Fibroblast of lung (primary cell): ENCODE data around the gene SF3A2. TPM values are rescaled to one million over a fixed set of nuclear protein-coding genes. Genes with fewer than 3 reads are reported as not detected.

ENCODE experiments used
- DNase-seq, 2 donors: peaks; one replicate each; pipeline versions ENCODE4 v3.0.0 to v3.0.0-alpha.2; 2010; ENCODE audit warnings: low read depth in 2 of 2
- H2AFZ ChIP-seq: 2 replicates; pipeline ENCODE4 v1.5.1; 2012; ENCODE audit warnings: low read length, control low read depth, inconsistent platforms
- H3K27ac ChIP-seq: 2 replicates; pipeline ENCODE4 v1.5.1; 2011; ENCODE audit warnings: low read length, control low read depth; ENCODE audit not compliant: insufficient read depth
- H3K27me3 ChIP-seq: 2 replicates; pipeline ENCODE4 v1.5.1; 2011; ENCODE audit warnings: mild to moderate bottlenecking, low read length; ENCODE audit not compliant: control insufficient read depth, insufficient read depth
- H3K36me3 ChIP-seq: 2 replicates; pipeline ENCODE4 v1.5.1; 2011; ENCODE audit warnings: low read length; ENCODE audit not compliant: control insufficient read depth, insufficient read depth
- H3K4me1 ChIP-seq: 2 replicates; pipeline ENCODE4 v1.5.1; 2011; ENCODE audit warnings: low read length; ENCODE audit not compliant: control insufficient read depth, insufficient read depth; ENCODE audit errors: extremely low read depth
- H3K4me2 ChIP-seq: 2 replicates; pipeline ENCODE4 v1.5.1; 2011; ENCODE audit warnings: low read length, control low read depth; ENCODE audit not compliant: insufficient read depth; ENCODE audit errors: extremely low read depth
- H3K4me3 ChIP-seq, 4 experiments: fragments of 200-600 bp in 1 of 4; sonication (generic) in 1 of 4; replicated peaks in 1 of 4; 2 replicates each; pipeline ENCODE4 v1.5.1; 2011 to 2016; ENCODE audit warnings: low read length in 4 of 4, low read depth in 3 of 4, mild to moderate bottlenecking in 3 of 4, control low read depth in 2 of 4, inconsistent platforms in 1 of 4, mixed read lengths in 1 of 4; ENCODE audit not compliant: insufficient read depth in 1 of 4; ENCODE audit errors: control extremely low read depth in 1 of 4
- H3K79me2 ChIP-seq: 2 replicates; pipeline ENCODE4 v1.5.1; 2012; ENCODE audit warnings: mild to moderate bottlenecking, low read length, inconsistent platforms; ENCODE audit not compliant: control insufficient read depth, insufficient read depth
- H3K9ac ChIP-seq: 2 replicates; pipeline ENCODE4 v1.5.1; 2011; ENCODE audit warnings: mild to moderate bottlenecking, low read length, control low read depth; ENCODE audit not compliant: insufficient read depth
- H3K9me3 ChIP-seq: 2 replicates; pipeline ENCODE4 v1.5.1; 2012; ENCODE audit warnings: low read depth, low read length; ENCODE audit not compliant: control insufficient read depth, insufficient read depth
- H4K20me1 ChIP-seq: 2 replicates; pipeline ENCODE4 v1.5.1; 2011; ENCODE audit warnings: low read length; ENCODE audit not compliant: control insufficient read depth, insufficient read depth; ENCODE audit errors: extremely low read depth
- CTCF ChIP-seq, 2 donors: IDR thresholded peaks in 1 of 2; conservative IDR thresholded peaks in 1 of 2; 1 replicate in 1 of 2; 2 replicates in 1 of 2; pipeline ENCODE4 v1.5.1; 2011 to 2012; ENCODE audit warnings: low read length in 2 of 2, control low read depth in 1 of 2, inconsistent platforms in 1 of 2, low read depth in 1 of 2, mild to moderate bottlenecking in 1 of 2
- EZH2 ChIP-seq: IDR thresholded peaks from 2 replicates; pipeline ENCODE4 v1.5.1; 2012; ENCODE audit warnings: low read length, control low read depth, mild to moderate bottlenecking; ENCODE audit errors: missing control alignments
- polyA plus RNA-seq, 2 donors: library from polyadenylated mRNA; depleted of rRNA in 1 of 2; stranded (reverse) in 1 of 2; unstranded in 1 of 2; fragments of >200 nt; gene quantifications; 2 replicates each; pipeline ENCODE4 v1.2.1, GENCODE V29; 2011 to 2012; ENCODE audit warnings: missing spikeins in 1 of 2
- total RNA-seq: library from RNA; depleted of rRNA; stranded (reverse); fragments of >200 nt; gene quantifications from 2 replicates; pipeline ENCODE4 v1.2.1, GENCODE V29; 2014

The SF3A2 gene
- total and polyA plus RNA-seq, 2 donors (not counting 1 experiment from before 2014, with no cell fraction given): 11.1 to 31.5 TPM

GRCh38 chr19:2248136-2249009 lies 11.7 kb downstream of the SF3A2 start:
- no peak overlapping the region for H3K4me3 ChIP-seq
- H4K20me1 ChIP-seq: no peaks in the 10 kb centered on the region
- H3K27me3 ChIP-seq: peaks cover 34% of the 10 kb centered on the region
- peaks cover 7% of the 10 kb centered on the region for H3K4me1 ChIP-seq
- no peak overlapping the region for H2AFZ ChIP-seq
- no peak overlapping the region for H3K27ac ChIP-seq
- H3K36me3 ChIP-seq: peaks cover 31% of the 10 kb centered on the region
- no peak overlapping the region for H3K9ac ChIP-seq
- TF ChIP-seq CTCF (conservative IDR thresholded peaks at IDR 0.05 in 1 of 2, IDR thresholded peaks at IDR 0.05 in 1 of 2; ENCODE audit: low read depth in 1 of 2, low read length in 2 of 2) (no peak), EZH2 (no peak)
- H3K79me2 ChIP-seq: peaks cover 11% of the 10 kb centered on the region
- H3K4me2 ChIP-seq: no peak overlapping the region
- no peak for DNase-seq
- H3K9me3 ChIP-seq: no peaks in the 10 kb centered on the region

- Histone ChIP-seq H3K4me1 (peaks cover 7% of the 10 kb centered on the region), H3K9me3 (no peaks in the 10 kb centered on the region), H3K9ac (no peak within 1 kb of the TSS), H3K27me3 (peaks cover 38% of the 10 kb centered on the region), H3K4me2 (no peak within 1 kb of the TSS), H3K36me3 (peaks cover 24% of the 10 kb centered on the region), H3K27ac (no peak within 1 kb of the TSS), H2AFZ (no peak within 1 kb of the TSS), H3K79me2 (peaks cover 3% of the 10 kb centered on the region), H3K4me3 (no peak within 1 kb of the TSS), H4K20me1 (no peaks in the 10 kb centered on the region)
- no peak for TF ChIP-seq EZH2
- TF ChIP-seq CTCF (conservative IDR thresholded peaks at IDR 0.05 in 1 of 2, IDR thresholded peaks at IDR 0.05 in 1 of 2; ENCODE audit: low read depth in 1 of 2, low read length in 2 of 2): no peak
- DNase-seq: no peak
Observed at GRCh38 chr19:2249010-2249866, 12.6 kb downstream of the SF3A2 start, which contains the start of gene AMH. TSS of gene AMH (plus strand) at chr19:2249323. CDS start at chr19:2249333, 10 bp downstream.
